H1 (cell line): Measurements from ENCODE around the gene ACTR1B. TPM values are rescaled to one million over a fixed set of nuclear protein-coding genes. Genes with fewer than 3 reads are reported as not detected.

Experiments used
- BACH1 ChIP-seq: IDR thresholded peaks from 2 replicates; pipeline ENCODE4 v1.6.1; 2012; ENCODE audit warnings: low read length, improper control_type of control experiment
- BRCA1 ChIP-seq: IDR thresholded peaks from 2 replicates; pipeline ENCODE4 v1.6.1; 2012; ENCODE audit warnings: low read depth, low read length, improper control_type of control experiment
- EGR1 ChIP-seq: IDR thresholded peaks from 2 replicates; pipeline ENCODE4 v1.6.1; 2011; ENCODE audit warnings: low read depth, low read length, borderline replicate concordance
- EP300 ChIP-seq, 2 experiments: IDR thresholded peaks; 1 replicate in 1 of 2; 2 replicates in 1 of 2; pipeline ENCODE4 v1.6.1; 2011 to 2012; ENCODE audit warnings: low read depth in 2 of 2, low read length in 2 of 2, mild to moderate bottlenecking in 2 of 2, borderline replicate concordance in 1 of 2, inconsistent platforms in 1 of 2, moderate library complexity in 1 of 2
- FOSL1 ChIP-seq: IDR thresholded peaks from 2 replicates; pipeline ENCODE4 v1.6.1; 2011; ENCODE audit warnings: mild to moderate bottlenecking, low read depth, low read length, moderate library complexity; ENCODE audit not compliant: insufficient read depth
- HDAC2 ChIP-seq, 2 experiments: fragments of 300-600 bp in 1 of 2; sonication (generic) in 1 of 2; IDR thresholded peaks; 2 replicates each; pipeline ENCODE4 v1.6.1; 2011 to 2012; ENCODE audit warnings: low read depth in 2 of 2, low read length in 2 of 2, mild to moderate bottlenecking in 2 of 2, moderate library complexity in 2 of 2, borderline replicate concordance in 1 of 2, inconsistent platforms in 1 of 2
- HDAC6 ChIP-seq: IDR thresholded peaks from one replicate; pipeline ENCODE4 v1.7.1; 2012; ENCODE audit warnings: low read depth, mild to moderate bottlenecking, inconsistent platforms, low read length, moderate library complexity
- KDM4A ChIP-seq: IDR thresholded peaks from one replicate; pipeline ENCODE4 v1.7.1; 2012; ENCODE audit warnings: low read depth, mild to moderate bottlenecking, moderate library complexity, low read length, inconsistent platforms; ENCODE audit not compliant: severe bottlenecking
- NANOG ChIP-seq: IDR thresholded peaks from 2 replicates; pipeline ENCODE4 v1.6.1; 2011; ENCODE audit warnings: low read length, low read depth, mild to moderate bottlenecking, inconsistent platforms; ENCODE audit not compliant: insufficient read depth, poor library complexity, severe bottlenecking
- POU5F1 ChIP-seq: IDR thresholded peaks from 2 replicates; pipeline ENCODE4 v1.6.1; 2011; ENCODE audit warnings: low read depth, mild to moderate bottlenecking, low read length, moderate library complexity
- RAD21 ChIP-seq, 2 experiments: IDR thresholded peaks in 1 of 2; conservative IDR thresholded peaks in 1 of 2; 2 replicates each; pipeline ENCODE4 v1.6.1; 2011; ENCODE audit warnings: low read depth in 2 of 2, low read length in 2 of 2, improper control_type of control experiment in 1 of 2, inconsistent platforms in 1 of 2, mild to moderate bottlenecking in 1 of 2, moderate library complexity in 1 of 2
- RBBP5 ChIP-seq: IDR thresholded peaks from 2 replicates; pipeline ENCODE4 v1.7.1; 2012; ENCODE audit warnings: low read depth, mild to moderate bottlenecking, inconsistent platforms, low read length, moderate library complexity, borderline replicate concordance
- RFX5 ChIP-seq: IDR thresholded peaks from 2 replicates; pipeline ENCODE4 v1.6.1; 2011; ENCODE audit warnings: low read depth, low read length, improper control_type of control experiment, borderline replicate concordance
- SIN3A ChIP-seq, 2 experiments: IDR thresholded peaks in 1 of 2; conservative IDR thresholded peaks in 1 of 2; 2 replicates each; pipeline ENCODE4 v1.6.1; 2011 to 2012; ENCODE audit warnings: low read length in 2 of 2, improper control_type of control experiment in 1 of 2, low read depth in 1 of 2, mild to moderate bottlenecking in 1 of 2
- TBP ChIP-seq: IDR thresholded peaks from 2 replicates; pipeline ENCODE4 v1.6.1; 2011; ENCODE audit warnings: low read depth, low read length, improper control_type of control experiment
- ZNF274 ChIP-seq: IDR thresholded peaks from 2 replicates; pipeline ENCODE4 v1.7.0; 2012; ENCODE audit warnings: low read length, borderline replicate concordance; ENCODE audit errors: extremely low read depth
- polyA plus RNA-seq, 7 experiments: library from polyadenylated mRNA; depleted of rRNA in 3 of 7; stranded (reverse) in 5 of 7; unstranded in 2 of 7; fragments of >200 nt in 5 of 7; fragments of 200-250 nt in 2 of 7; gene quantifications; 1 replicate in 5 of 7; 2 replicates in 1 of 7; 4 replicates in 1 of 7; pipeline versions ENCODE4 v1.2.1 to v1.2.3, GENCODE V29; 2011 to 2013; ENCODE audit warnings: missing spikeins in 2 of 7, mixed read lengths in 2 of 7
- total RNA-seq: library from RNA; stranded (reverse); fragmentation: NEBNext Ultra II Directional; extraction: Animal tissue kit (Norgen Biotek cat#: 25700); gene quantifications from 2 replicates; pipeline ENCODE4 v1.2.1, GENCODE V29; 2021
- TF ChIP-seq, protein P1 (sequence below): IDR thresholded peaks from 2 replicates; pipeline ENCODE4 v1.6.1; 2011; ENCODE audit warnings: low read depth, mild to moderate bottlenecking, low read length; ENCODE audit not compliant: insufficient read depth
- TF ChIP-seq, protein P2 (sequence below): IDR thresholded peaks from 2 replicates; pipeline ENCODE4 v1.6.1; 2012; ENCODE audit warnings: inconsistent platforms
- TF ChIP-seq, protein P3 (sequence below): IDR thresholded peaks from 2 replicates; pipeline ENCODE4 v1.6.1; 2012; ENCODE audit warnings: low read length, inconsistent platforms

ACTR1B gene
- total and polyA plus RNA-seq, 2 of the 8 experiments (the other 6 are each of a cell fraction or from before 2014, with no cell fraction given) = 40.7 to 56.0 TPM

DNA sequence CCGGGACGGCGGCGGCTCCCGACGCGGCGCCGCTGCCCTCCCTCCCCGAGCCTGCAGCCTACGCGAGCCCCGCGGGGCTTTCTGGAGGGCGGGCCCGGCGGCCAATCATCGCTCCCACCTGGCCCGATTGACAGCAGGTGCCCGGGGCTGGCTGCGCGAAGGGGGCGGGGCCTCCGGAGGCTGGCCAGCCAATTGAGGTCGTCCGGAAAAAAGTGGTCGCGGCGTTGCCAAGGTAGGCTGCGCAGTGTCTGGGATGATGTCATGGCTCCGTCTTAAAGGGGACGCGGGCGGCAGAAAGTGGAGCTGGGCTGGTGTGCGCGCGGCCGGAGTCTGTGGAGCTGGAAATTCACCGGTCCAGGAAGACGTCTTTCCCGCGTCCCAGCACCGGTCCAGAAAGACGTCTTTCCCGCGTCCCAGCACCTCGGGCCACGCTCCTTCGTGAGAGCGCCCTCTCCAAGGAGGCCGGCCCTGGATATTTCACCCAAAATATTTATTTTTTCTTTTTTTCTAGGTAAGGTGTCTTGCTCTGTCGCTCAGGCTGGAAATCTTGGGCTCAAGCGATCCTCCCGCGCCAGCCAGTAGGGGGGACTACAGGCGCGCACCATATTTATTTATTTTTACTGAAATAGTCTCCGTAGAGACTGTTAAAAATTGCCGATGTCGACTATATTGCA, at the start of gene ACTR1B (continued):
- TF ChIP-seq, protein P1, sequence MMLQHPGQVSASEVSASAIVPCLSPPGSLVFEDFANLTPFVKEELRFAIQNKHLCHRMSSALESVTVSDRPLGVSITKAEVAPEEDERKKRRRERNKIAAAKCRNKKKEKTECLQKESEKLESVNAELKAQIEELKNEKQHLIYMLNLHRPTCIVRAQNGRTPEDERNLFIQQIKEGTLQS = no peak
- no peak for TF ChIP-seq EP300 (IDR thresholded peaks at IDR 0.05; ENCODE audit: borderline replicate concordance in 1 of 2, low read depth in 2 of 2, low read length in 2 of 2)
- peak; percentile 83 for TF ChIP-seq RFX5
- TF ChIP-seq HDAC6 = no peak
- peak; percentile 53; the same call in 1 of the 2 replicates for TF ChIP-seq BACH1
- no peak for TF ChIP-seq FOSL1
- TF ChIP-seq RAD21 (IDR thresholded peaks at IDR 0.05 in 1 of 2, conservative IDR thresholded peaks at IDR 0.05 in 1 of 2; ENCODE audit: low read depth in 2 of 2, low read length in 2 of 2) = peak; percentile 34 to 42
- TF ChIP-seq RBBP5 = peak; percentile 11; the same call in 1 of the 2 replicates
- TF ChIP-seq ZNF274 = no peak
- no peak for TF ChIP-seq EGR1
- TF ChIP-seq BRCA1 = no peak
- TF ChIP-seq KDM4A = peak; percentile 38
- TF ChIP-seq, protein P2, sequence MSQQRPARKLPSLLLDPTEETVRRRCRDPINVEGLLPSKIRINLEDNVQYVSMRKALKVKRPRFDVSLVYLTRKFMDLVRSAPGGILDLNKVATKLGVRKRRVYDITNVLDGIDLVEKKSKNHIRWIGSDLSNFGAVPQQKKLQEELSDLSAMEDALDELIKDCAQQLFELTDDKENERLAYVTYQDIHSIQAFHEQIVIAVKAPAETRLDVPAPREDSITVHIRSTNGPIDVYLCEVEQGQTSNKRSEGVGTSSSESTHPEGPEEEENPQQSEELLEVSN = peak; percentile 82
- no peak for TF ChIP-seq NANOG
- TF ChIP-seq HDAC2 (IDR thresholded peaks at IDR 0.05; ENCODE audit: borderline replicate concordance in 1 of 2, low read depth in 2 of 2, low read length in 2 of 2) = 0 out of 4 replicates have a peak, but pooled peaks of 1 of the 2 experiments have one; percentile 35
- TF ChIP-seq SIN3A (conservative IDR thresholded peaks at IDR 0.05 in 1 of 2, IDR thresholded peaks at IDR 0.05 in 1 of 2; ENCODE audit: low read depth in 1 of 2, low read length in 2 of 2) = no peak
- no peak for TF ChIP-seq POU5F1
- peak; percentile 83 for TF ChIP-seq TBP
- TF ChIP-seq, protein P3, sequence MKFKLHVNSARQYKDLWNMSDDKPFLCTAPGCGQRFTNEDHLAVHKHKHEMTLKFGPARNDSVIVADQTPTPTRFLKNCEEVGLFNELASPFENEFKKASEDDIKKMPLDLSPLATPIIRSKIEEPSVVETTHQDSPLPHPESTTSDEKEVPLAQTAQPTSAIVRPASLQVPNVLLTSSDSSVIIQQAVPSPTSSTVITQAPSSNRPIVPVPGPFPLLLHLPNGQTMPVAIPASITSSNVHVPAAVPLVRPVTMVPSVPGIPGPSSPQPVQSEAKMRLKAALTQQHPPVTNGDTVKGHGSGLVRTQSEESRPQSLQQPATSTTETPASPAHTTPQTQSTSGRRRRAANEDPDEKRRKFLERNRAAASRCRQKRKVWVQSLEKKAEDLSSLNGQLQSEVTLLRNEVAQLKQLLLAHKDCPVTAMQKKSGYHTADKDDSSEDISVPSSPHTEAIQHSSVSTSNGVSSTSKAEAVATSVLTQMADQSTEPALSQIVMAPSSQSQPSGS = peak; percentile 98
